Middle frontal gyrus (tissue), 1 donor: ENCODE data around the gene ATP5PB.

Experiments
- DNase-seq: peaks from one replicate; pipeline ENCODE4 v3.0.0-alpha.2; 2015; ENCODE audit warnings: low spot score; ENCODE audit errors: extremely low spot score

The ATP5PB gene

DNA sequence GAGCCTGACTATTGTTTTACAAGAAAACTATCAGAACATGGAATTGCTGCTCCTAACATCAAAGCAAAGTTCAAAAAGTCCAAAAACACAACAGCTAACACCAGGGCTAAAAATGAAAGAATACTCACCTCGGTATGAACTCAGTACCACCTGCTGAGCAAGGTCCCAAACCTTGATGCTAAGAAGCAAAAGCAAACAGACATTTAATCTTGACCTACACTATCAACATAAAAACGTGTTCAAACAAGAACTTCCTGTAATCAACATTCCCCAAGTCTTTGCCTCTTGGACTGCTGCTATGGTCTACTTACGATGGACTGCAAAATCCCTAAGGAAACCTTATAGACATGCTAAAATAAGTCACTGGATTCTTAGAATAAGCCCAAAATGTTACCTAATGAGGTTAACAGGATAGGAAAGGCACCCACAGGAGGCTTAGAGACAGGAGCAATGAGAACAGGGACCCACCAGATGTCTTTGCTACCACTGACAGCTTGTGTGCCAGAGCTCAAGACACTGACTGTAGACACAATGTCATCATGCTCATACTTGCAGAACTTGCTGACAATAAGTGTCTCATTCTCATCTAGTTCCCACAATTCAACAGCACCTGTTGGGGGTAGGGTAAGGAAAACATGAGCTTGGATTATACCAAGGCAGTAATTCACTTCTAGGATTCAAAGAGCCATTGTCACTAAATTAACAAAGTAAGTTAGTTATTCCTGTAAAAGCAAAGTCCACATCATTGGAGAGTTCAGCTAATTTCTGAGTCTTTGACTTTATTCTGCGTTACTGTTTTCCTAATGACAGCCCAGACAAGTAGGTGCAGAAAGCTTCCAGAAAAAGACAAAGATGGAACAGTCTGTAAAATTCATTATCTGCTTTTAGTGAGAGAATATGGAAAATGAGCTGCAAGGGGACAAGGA, 2.0 kb upstream of the ATP5PB start:
- DNase-seq, result no peak

- DNase-seq, result no peak
These were observed 764 bp upstream of the ATP5PB start for GRCh38 chr1:111448482-111448917.

GRCh38 chr1:111449703-111450017, 396 bp downstream of the ATP5PB start:
- no peak for DNase-seq

DNA sequence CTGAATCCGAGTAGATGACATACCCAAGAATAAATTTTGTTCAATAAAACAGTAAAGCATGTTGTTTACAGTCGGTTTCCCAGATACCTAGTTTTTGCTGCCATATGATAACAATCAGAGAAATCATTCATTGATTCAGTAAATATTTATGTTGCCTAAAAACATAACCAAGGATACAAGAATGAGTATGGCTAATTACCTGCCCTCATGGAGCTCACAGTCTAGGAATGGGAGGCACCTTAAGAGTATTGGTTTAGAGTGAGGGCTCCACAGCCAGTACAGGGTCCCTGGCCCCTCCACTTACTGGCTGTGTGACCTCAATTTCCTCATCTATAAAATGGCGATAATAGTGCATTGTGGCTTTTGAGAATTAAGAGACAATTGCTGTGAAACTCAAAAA, 921 bp downstream of the ATP5PB start:
- DNase-seq, result no peak

DNA sequence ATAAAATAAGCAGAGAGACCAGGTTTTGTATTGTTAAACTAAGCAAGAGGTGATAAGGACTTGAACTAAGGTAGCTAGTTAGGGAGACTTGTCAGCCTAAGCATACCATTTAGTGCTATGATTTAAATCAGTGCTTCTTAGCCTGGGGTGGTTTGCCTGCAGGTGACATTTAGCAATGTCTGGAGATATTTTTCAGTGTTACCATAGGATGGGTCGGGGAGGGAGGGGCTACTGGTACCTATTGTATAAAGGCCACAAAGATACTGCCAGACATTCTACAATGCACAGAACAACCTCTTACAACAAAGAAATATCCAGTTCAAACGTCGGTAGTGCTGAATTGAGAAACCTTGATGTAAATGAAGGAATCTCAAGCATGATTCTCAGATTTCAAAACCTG, 3.3 kb downstream of the ATP5PB start:
- no peak for DNase-seq

- no peak for DNase-seq
These were observed 4.4 kb downstream of the ATP5PB start for GRCh38 chr1:111453706-111454105.

GRCh38 chr1:111454859-111455641, 5.8 kb downstream of the ATP5PB start:
- no peak for DNase-seq

DNA sequence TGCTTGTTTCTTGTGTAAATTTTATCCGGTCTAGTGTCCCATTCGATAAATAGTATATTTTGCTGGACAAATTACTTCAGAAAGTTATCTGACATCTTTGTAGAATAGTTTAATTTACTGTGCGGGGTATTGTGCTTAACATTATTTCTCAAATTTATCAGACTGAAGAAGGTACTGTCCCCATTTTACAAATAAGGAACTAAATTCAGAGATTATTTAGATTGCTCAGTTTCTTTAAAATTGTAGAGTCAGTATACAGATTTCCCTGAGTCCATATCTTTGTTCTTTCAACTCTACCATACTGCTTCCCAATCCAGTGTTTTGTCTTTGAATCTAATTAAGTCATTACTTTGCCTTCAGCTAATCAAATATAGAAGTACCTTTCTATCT, 6.4 kb downstream of the ATP5PB start:
- no peak for DNase-seq

DNA sequence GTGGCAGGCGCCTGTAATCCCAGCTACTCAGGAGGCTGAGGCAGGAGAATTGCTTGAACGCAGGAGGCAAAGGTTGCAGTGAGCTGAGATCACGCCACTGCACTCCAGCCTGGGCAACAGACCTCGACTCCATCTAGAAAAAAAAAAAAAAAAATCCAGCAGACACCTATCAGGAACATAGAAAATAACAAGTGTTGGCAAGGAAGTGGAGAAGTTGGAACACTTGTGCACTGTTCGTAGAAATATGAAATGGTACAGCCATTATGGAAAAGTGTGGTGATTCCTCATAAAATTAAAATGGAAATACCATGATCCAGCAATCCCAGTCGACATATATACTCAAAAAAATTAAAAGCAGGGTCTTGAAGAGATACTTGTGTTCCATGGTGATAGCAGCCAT, 12.5 kb downstream of the ATP5PB start:
- no peak for DNase-seq

- DNase-seq, result no peak
These were observed 13.2 kb downstream of the ATP5PB start for GRCh38 chr1:111462370-111463028.

DNA sequence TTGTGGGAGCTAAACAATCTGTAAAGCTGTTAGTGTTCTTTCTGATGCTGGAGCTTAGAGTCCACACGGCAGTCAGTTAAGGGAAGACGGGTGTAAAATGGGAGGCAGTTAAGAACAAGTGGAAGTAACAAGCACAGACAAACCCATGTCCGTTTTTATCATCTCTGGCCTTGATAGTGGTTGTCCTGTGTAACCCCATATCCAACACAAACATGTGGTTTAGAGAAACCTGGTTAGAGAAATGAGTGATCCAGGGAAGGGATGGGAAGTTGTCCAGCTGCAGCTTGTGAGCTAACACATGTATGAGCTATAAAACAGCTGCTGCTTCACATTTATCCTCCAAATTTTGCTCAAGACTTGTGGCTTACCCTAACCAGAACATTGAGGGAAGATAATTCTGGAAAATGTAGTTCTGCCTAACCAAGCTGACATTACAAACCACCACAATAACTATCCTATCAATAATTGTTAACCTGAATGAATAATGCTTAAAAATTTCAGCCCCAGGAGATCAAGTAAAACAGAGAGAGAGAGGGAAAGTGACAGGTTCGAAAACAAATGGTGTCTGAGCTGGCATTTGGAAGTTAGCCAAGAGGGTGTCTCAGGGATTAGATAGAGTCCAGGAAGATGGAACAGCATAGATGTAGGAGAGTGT, 13.9 kb downstream of the ATP5PB start:
- no peak for DNase-seq

- no peak for DNase-seq
These were observed 16.5 kb downstream of the ATP5PB start for GRCh38 chr1:111465754-111466153.

DNA sequence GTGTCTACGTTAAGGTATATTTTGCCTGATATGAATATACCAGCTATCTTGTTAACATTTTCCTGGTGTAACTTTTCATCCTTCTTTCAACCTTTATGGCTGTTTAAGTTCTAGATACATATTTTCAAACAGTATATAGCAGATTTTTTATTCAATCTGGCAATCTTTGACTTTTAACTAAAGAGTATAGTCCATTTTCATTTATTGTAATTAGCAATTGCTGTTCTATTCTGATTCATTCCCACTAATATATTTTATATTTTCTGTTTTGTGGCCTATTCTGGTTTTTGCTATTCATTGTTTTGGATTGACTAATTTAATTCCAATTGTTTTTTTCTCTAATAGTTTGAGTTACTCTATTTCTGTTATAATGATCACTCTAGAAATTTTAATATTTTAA, 17.2 kb downstream of the ATP5PB start:
- no peak for DNase-seq

- DNase-seq, result no peak
These were observed 18.8 kb downstream of the ATP5PB start for GRCh38 chr1:111467865-111468716.

GRCh38 chr1:111468717-111469100, 19.4 kb downstream of the ATP5PB start:
- no peak for DNase-seq

DNA sequence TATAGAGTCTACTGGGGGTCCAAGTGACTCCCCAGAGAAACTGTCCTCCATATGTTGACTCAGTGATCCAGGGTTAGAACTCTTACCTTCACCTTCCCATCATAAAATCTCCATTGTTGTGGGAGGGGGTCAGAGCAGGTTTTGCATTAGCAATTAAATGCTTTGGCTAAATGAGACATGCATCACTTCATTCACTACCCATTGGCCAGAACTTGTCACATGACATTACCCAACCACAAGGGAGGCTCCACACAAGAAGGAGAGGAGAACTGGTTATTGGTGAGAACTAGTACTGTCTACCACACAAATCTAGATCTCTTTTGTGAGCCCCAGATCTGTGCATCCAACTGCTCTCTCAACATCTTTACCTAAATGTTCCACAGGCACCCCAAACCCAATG, 20.3 kb downstream of the ATP5PB start:
- DNase-seq, result no peak

- DNase-seq, result no peak
These were observed 21.3 kb downstream of the ATP5PB start for GRCh38 chr1:111470596-111470995.

- DNase-seq, result no peak
These were observed 21.7 kb downstream of the ATP5PB start for GRCh38 chr1:111471012-111471411.

DNA sequence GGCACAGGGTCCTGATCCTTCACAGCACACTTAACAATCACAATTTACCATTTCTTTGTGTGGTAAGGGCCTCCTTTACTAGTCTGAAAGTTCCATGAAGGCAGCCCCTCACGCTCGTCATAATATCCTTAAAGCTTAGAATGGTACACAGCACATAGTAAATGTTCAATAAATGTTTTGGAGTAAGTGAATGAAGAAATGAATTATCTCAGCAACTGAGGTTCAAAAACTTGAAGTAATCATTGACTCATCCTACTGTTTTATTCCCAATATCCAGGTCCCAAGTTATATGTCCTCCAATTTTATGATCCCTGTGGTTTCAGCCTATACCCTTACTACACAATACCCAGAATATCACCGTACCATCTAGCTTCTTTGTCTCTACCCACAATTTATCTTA, 22.3 kb downstream of the ATP5PB start:
- no peak for DNase-seq

GRCh38 chr1:111474106-111474505, 24.8 kb downstream of the ATP5PB start:
- no peak for DNase-seq

- DNase-seq, result no peak
These were observed 25.3 kb downstream of the ATP5PB start for GRCh38 chr1:111474521-111474920.
